HL-60 (cell line): ENCODE data around the gene GNAL.

Source experiments
- CTCF ChIP-seq: IDR thresholded peaks from one replicate; pipeline ENCODE4 v1.5.1; 2011; ENCODE audit warnings: low read length, control low read depth, inconsistent platforms; ENCODE audit not compliant: insufficient read depth
- SPI1 ChIP-seq: IDR thresholded peaks from 2 replicates; pipeline ENCODE4 v1.6.1; 2012; ENCODE audit warnings: low read depth, mild to moderate bottlenecking, borderline replicate concordance

DNA sequence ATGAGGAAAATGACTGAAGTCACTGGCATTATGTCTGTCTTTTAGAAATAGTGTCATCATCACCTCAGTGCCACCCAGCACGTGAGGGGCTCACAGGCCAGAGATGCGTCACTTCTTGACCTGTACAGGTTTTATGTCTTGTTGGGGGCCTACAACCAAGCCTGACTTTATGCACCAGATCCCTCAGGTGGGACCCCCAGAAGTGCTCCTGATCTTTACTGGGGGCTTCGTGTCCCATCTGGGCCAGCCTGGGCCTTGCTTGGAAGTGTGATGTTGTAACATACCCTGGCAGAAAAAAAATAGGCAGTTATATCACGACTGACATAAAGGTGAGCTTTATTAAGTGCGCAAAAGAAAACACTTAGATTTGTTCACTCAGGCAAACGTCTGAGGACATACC is 21.5 kb upstream of the GNAL start:
- TF ChIP-seq CTCF (no peak), SPI1 (no peak)
